Raji (cell line): ENCODE measurements around the gene ISCU.

Experiments
- POLR2A ChIP-seq: IDR thresholded peaks from 2 replicates; pipeline ENCODE4 v1.6.1; 2011; ENCODE audit warnings: low read depth, low read length, control low read depth; ENCODE audit not compliant: insufficient read depth

ISCU gene

DNA sequence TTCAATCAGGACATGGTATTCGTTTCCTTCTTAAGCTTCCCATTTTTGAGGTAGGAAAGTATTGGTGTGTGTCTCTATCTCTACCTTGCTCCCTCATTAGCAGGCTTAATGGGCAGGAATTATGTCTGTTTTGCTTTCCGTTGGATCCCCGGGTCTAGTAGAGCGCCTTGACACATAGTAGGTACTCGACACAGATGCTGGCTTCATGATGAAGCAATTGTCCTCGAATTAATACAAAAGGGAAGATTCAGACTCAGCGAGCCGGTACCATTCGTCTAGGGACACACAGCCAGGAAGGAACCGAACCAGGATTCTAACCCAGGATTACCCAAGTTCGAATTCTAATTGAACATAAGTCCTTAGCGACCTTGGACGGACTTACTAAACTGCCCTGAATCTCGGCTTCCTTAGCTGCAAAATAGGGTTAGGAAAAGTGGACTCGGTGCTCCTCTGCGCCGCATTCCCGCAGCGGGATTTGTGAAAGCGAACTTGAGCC is 496 bp upstream of the ISCU start:
- TF ChIP-seq POLR2A: no peak

DNA sequence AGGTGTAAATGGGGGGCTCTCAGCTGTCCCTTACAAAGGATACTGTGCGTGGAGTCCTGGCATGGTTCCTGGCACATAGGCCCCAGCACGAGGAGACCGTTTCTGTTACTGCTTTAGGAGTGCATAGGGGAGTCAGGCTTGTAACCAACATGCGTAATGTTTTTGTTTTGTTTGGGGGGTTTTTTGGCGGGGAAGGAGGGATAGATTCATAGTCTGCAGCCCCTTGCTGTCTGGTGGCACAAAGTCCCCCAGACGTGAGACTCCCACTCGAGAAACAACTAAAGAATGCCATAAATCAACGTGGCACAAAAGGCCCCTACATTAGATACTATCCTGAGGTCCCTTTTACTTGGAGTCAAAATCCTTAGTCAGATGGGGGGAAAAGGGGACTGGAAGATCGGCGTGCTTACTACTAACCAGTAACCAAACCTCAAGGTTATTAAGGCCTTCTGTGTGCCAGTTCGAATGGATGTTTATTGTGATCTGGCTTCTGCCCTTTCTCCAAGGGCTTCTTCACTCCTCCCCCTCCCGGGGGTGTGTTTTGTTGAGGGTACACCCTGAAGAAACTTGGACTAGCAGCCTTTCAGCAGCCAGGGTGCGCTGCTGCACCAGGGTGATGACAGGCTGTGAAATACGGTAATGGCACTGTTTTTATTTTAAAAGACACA is 874 bp downstream of the ISCU start:
- peak; percentile 57 for TF ChIP-seq POLR2A

DNA sequence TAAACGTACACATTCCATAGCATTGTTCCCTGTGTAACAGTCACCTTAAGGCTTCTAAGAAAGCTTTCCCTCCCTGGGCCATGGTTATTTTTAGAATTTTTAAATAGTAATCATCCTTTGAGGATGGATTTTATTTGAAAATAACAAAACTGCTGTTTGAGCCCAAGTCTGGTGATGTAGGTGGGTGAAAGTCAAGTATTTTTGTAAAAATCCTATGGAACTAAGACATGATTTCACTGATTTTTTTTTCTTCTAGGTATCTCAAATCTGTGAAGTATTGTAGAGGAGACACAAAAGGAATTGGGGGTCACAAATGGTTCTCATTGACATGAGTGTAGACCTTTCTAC is 1.4 kb downstream of the ISCU start:
- no peak for TF ChIP-seq POLR2A

GRCh38 chr12:108564724-108565123 is 2.3 kb downstream of the ISCU start:
- no peak for TF ChIP-seq POLR2A

GRCh38 chr12:108565146-108565545 is 2.8 kb downstream of the ISCU start:
- no peak for TF ChIP-seq POLR2A

- TF ChIP-seq POLR2A: no peak
Measured at GRCh38 chr12:108565976-108566375, 3.6 kb downstream of the ISCU start.

DNA sequence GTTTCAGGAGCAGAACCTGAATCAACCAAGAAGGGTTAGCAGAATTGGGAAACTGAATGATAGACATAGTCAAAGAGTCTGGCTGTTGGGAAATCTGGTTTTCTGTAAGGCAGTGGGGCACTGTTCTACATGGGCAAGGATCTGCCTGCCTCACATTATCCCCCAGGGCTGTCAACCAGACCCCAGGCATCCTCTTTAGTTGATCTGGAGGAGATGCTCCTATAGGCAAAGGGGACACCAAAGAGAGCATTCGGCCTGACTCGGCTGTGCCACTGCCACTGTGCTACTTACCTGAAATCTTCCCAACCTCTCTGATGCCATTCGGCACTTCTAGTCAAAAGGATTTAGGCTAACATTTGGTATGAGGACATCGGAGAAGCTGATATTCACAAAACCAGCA is 4.1 kb downstream of the ISCU start:
- no peak for TF ChIP-seq POLR2A

- TF ChIP-seq POLR2A: no peak
Measured at GRCh38 chr12:108567406-108568337, 5.3 kb downstream of the ISCU start.

DNA sequence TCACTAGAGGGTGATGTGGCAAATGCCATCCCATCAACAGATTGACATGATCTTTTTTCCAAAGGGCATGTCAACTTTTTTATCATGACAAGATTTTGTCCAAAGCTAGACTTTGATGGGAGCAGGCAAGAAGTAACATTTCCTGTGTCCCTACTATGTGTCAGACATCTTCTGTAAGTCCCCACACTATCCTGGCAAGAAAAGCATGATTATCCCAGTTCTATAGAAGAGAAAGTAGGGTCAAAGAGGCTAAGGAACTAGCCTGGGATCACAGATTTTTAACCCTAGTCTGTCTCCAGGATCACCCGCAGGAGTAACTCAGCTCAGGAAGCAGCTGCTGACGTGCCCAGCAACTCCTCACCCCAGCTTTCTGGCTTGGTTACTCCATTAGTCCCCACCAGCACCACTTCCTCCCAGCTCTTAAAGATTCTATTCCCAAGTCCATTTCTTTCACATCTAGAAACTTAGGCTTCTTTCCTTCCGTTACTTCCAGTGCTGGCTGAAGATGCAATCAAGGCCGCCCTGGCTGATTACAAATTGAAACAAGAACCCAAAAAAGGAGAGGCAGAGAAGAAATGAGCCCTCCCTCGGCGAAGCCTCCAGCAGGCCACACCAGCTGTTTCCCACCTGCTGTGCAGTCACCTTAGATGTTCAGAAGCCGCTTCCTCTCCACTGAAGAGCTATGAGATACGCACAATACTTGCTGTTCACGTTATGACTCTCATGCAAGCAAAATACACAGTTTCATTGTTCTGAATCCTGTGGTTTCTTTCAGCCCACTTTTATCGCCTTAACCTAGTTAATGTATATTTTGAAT is 6.2 kb downstream of the ISCU start:
- TF ChIP-seq POLR2A: no peak

DNA sequence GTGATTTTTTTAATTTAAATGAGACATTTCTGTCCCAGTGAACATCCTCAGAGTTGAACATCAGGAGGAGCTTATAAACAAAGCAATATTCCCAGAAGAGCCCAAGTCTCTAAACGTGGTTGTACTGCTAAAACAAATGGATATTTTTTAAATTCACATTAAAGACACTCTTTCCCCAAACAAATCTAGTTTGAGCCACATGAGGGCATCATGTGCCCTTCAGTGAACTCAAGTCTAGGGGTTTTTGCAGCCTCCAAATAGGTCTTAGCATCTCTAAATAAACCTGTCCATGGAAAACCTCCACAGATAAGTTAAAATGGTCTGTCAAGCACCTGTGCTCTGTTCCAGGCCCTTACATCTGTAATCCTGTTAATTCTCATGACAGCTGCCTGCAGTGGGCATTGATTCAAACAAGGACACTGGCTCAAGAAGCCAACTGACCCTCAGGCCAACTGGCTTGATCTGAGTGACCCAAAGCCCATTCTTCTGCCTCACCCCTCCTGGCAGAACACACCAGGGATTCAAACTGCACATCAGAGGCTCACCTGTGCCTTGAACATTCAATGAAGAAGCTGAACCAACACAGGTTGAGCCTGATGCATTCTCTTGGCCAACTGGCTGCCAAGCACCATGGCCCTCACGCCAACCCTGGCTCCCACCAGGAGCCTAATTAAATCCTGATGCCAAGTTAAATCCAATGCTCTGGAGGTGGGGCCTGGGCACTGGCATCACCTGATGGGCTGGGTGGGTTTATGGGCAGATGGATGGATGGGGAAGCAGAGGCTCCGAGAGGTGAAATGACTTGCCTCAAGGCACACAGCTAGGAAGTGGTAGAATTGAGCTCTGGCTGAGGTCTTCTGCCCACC is 8.6 kb downstream of the ISCU start:
- no peak for TF ChIP-seq POLR2A

DNA sequence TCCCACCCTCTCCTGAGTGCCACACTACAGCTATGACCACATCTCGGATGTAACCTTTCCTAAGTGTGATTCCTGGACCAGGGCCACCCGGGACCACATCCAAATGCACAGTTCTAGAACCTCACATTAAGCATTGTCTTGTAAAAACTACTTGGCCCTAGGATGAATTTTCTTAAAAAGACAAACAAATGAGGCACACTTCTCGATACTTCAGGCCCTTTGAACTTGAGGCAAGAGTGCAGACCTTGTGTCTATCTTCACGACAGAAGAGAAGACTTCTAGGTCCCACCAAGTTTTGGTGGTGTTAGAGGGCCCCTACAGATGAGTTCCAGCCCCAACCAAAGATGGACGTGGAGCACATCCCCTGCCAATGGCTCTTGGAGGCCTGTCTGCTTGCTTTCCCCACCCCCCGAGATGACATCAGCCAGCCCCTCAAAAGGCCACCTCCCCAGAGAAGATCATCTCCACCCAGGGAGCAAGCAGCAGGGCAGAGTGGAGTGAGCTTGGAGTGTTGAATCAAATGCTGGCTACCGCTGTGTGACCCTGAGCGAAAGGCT is 9.3 kb downstream of the ISCU start:
- no peak for TF ChIP-seq POLR2A

DNA sequence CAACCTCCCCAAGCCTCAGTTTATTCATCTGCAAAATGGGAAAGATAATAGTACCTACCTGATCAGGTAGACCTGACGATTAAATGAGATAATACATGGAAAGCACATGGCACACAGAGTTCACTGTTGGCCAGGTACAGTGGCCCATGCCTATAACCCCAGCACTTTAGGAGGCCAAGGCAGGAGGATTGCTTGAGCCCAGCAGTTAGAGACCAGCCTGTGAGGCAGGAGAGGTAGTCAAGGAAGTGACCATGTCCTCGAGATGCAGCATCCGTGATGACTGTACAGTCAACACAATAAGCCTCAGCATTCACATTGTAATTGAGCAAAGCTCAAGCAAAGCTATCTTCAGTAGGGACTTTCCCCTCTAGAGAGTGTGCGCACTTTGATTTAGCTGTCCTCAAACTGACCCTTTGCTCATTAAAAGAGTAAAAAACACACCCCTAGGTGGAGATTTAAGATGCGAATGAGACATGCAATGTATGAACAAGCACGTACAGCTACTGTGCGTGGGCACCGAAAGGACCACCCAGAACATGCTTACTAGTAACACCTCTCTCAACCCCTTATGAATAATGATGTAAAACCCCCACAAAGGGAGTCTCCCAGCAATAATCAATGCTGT is 9.9 kb downstream of the ISCU start:
- no peak for TF ChIP-seq POLR2A

GRCh38 chr12:108573317-108573716 is 10.9 kb downstream of the ISCU start:
- no peak for TF ChIP-seq POLR2A
